Upper lobe of left lung (tissue), 6 donors: ENCODE data around the gene SMIM29. TPM values are rescaled to one million over a fixed set of nuclear protein-coding genes. Genes with fewer than 3 reads are reported as not detected.

Experiments
- ATAC-seq, 2 donors: fragments of 200-7000 bp; cut with Tn5 transposase; one replicate each; pipeline ENCODE4 v1.9.1; 2022; ENCODE audit warnings: mild to moderate bottlenecking in 2 of 2, moderate library complexity in 2 of 2; ENCODE audit not compliant: low FRiP score in 2 of 2
- DNase-seq, 2 donors: peaks; one replicate each; pipeline ENCODE4 v3.0.0-alpha.2; 2019 to 2020
- H3K27ac ChIP-seq, 4 donors: fragments of 200-600 bp; sonication (generic); one replicate each; pipeline ENCODE4 v1.5.1; 2016 to 2019
- H3K27me3 ChIP-seq, 4 donors: fragments of 200-600 bp; sonication (generic); one replicate each; pipeline ENCODE4 v1.5.1; 2017 to 2019
- H3K36me3 ChIP-seq, 4 donors: fragments of 200-600 bp; sonication (generic); one replicate each; pipeline ENCODE4 v1.5.1; 2016 to 2019
- H3K4me1 ChIP-seq, 4 donors: fragments of 200-600 bp; sonication (generic); one replicate each; pipeline ENCODE4 v1.5.1; 2018 to 2019
- H3K4me3 ChIP-seq, 4 donors: fragments of 200-600 bp; sonication (generic); one replicate each; pipeline ENCODE4 v1.5.1; 2017 to 2019; ENCODE audit warnings: mild to moderate bottlenecking in 2 of 4, moderate library complexity in 1 of 4
- H3K9me3 ChIP-seq, 4 donors: fragments of 200-600 bp; sonication (generic); one replicate each; pipeline ENCODE4 v1.5.1; 2018 to 2019
- CTCF ChIP-seq, 6 experiments: fragments of 450-650 bp in 4 of 6; fragments of 200-600 bp in 2 of 6; sonication (generic) in 2 of 6; IDR thresholded peaks; one replicate each; pipeline ENCODE4 v1.5.1; 2016 to 2019; ENCODE audit warnings: antibody characterized with exemption in 6 of 6
- EP300 ChIP-seq, 4 donors: sonication (generic); formaldehyde crosslinking; IDR thresholded peaks; one replicate each; pipeline ENCODE4 v1.5.1; 2017; ENCODE audit warnings: antibody characterized with exemption in 4 of 4, control low read depth in 2 of 4
- POLR2A ChIP-seq, 4 donors: fragments of 450-650 bp; IDR thresholded peaks; one replicate each; pipeline ENCODE4 v1.5.1; 2016 to 2017; ENCODE audit warnings: antibody characterized with exemption in 4 of 4, mild to moderate bottlenecking in 2 of 4
- POLR2AphosphoS5 ChIP-seq, 2 donors: sonication (generic); formaldehyde crosslinking; IDR thresholded peaks; one replicate each; pipeline ENCODE4 v1.5.1; 2017; ENCODE audit warnings: antibody characterized with exemption in 2 of 2
- WGBS, 2 donors: methylation state at CpG; one replicate each; pipeline ENCODE4 v1.1.5; 2017 to 2018; 5-methylcytosine and 5-hydroxymethylcytosine counted together
- total RNA-seq, 6 donors: library from RNA; depleted of rRNA in 4 of 6; stranded (reverse); fragments of >200 nt in 4 of 6; gene quantifications; one replicate each; pipeline versions ENCODE4 v1.1.0 to v1.2.1, GENCODE V29; 2016 to 2021
- donor health status: DM: no; HTN: no; CAD: no; lungs with moderate emphysema.
- donor health status: DM: no; HTN: yes; CAD: no; lungs with severe emphysema.

The SMIM29 gene
- total RNA-seq = 10 to 100 TPM; 12.6 to 42.2 (median 34.9) TPM

DNA sequence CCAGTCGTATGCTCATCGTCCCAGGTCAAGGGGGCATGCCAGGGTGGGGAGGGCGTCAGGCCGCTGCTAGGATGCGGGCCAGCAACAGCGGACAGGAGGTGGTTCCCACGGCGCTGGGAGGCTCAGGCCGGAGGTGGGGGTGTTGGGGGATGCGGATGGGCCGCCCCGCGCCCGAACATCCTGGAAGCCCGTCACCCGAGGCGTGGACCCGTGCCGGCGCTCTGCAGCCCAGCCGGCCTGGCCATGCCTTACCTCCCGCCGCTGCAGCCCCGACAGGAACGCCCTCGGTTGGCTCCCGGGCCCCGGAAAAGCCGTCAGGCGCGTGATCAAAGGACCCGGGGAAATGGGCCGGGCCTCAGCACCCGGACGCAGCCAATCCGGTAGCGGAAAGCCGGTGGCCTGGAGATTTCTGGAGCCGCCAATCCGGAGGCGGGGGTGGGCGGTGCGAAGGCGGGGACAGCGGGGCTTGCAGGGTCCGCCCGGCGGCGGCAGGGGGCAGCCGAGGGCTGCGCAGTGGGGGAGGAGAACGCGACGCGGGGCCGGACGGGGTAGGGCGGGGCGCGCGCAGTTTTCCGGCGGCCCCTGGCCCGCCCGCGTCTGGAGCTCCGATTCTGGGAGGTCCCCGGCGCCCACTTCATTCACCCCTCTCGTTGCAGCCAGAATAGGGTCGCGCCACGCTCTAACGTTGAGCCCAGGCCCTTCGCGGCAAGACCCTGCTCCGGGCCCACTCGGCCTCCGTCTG is at the start of gene SMIM29:
TSS of gene SMIM29 (minus strand) at position 280 of the 742 bp plus-strand sequence. CDS start 1,215 bp downstream, outside the sequence.
- Histone ChIP-seq H3K27ac (peak within 1 kb of the TSS; percentile 86 to 99 (median 93)), H3K27me3 (no peaks in the 10 kb centered on the region), H3K4me1 (peaks cover 24 to 38% (median 34%) of the 10 kb centered on the region in 4 donors), H3K9me3 (no peaks in the 10 kb centered on the region), H3K4me3 (peak within 1 kb of the TSS; percentile 88 to 96 (median 94)), H3K36me3 (peaks cover 0 to 12% (median 0%) of the 10 kb centered on the region in 4 donors)
- peak; percentile 96 to 98 for ATAC-seq
- peak in 3 of 4 donors; percentile 64 to 90 (median 71) for TF ChIP-seq POLR2A (IDR thresholded peaks at IDR 0.05)
- peak; percentile 91 to 100 (median 98) for TF ChIP-seq CTCF (IDR thresholded peaks at IDR 0.05)
- TF ChIP-seq POLR2AphosphoS5 (IDR thresholded peaks at IDR 0.05) = peak; percentile 81 to 89
- TF ChIP-seq EP300 (IDR thresholded peaks at IDR 0.05) = peak in 1 of 4 donors; percentile 30
- peak; percentile 98 to 100 for DNase-seq
- 0% methylated on average over 7 to 45 of the region's 79 CpGs for WGBS, 2 donors

DNA sequence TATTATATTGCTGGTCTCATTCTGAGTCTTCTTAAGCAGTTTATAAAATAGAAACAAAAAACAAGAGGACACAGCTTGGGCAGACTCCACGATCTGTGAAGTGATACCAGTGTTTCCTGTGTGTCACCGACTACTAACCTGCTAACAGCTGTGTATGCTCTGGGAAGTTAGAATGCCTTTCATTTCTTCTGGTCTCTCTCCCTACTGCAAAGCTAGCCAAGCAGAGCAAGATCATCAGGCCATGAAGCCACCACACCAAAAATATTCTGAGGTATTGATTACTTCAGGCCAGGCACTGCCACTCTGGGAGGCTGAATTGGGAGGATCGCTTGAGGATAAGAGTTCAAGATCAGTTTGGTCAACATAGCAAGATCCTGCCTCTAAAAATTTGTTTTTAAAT is 46.9 kb upstream of the SMIM29 start:
- ATAC-seq (no peak), DNase-seq (no peak)
- 53% methylated on average over 3 of the region's 3 CpGs for WGBS, 2 donors
- no peak overlapping the region for H3K27ac ChIP-seq
- H3K4me3 ChIP-seq = no peak overlapping the region
- H3K36me3 ChIP-seq = peaks cover 0 to 30% (median 17%) of the 10 kb centered on the region in 4 donors
- H3K9me3 ChIP-seq = no peaks in the 10 kb centered on the region
- H3K27me3 ChIP-seq = no peaks in the 10 kb centered on the region
- TF ChIP-seq CTCF (IDR thresholded peaks at IDR 0.05) (no peak), POLR2A (IDR thresholded peaks at IDR 0.05) (no peak), EP300 (IDR thresholded peaks at IDR 0.05) (no peak), POLR2AphosphoS5 (IDR thresholded peaks at IDR 0.05) (no peak)
- peaks cover 0 to 4% (median 1%) of the 10 kb centered on the region in 4 donors for H3K4me1 ChIP-seq

DNA sequence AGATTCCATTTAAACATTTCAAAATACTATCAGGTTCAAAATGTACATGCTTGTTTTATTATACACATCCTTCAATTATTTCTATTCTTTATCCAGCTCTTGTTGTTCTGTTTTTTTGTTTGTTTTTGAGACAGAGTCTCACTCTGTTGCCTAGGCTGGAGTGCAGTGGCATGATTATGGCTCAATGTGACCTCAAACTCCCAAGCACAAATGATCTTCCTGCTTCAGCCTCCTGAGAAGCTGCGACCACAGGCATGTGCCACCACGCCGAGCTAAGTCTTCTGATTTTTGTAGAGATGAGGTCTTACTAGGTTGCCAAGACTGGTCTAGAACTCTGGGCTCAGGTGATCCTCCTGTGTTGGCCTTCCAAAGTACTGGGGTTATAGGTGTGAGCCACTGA is 44.1 kb upstream of the SMIM29 start:
- H3K36me3 ChIP-seq = peaks cover 0 to 30% (median 17%) of the 10 kb centered on the region in 4 donors
- 95 to 100% methylated on average over 3 of the region's 3 CpGs for WGBS, 2 donors
- no peak overlapping the region for H3K27ac ChIP-seq
- H3K9me3 ChIP-seq = no peaks in the 10 kb centered on the region
- TF ChIP-seq POLR2AphosphoS5 (IDR thresholded peaks at IDR 0.05) (no peak), CTCF (IDR thresholded peaks at IDR 0.05) (no peak), EP300 (IDR thresholded peaks at IDR 0.05) (no peak), POLR2A (IDR thresholded peaks at IDR 0.05) (no peak)
- peaks cover 8 to 18% (median 9%) of the 10 kb centered on the region in 4 donors for H3K4me1 ChIP-seq
- H3K27me3 ChIP-seq = no peaks in the 10 kb centered on the region
- ATAC-seq = no peak
- H3K4me3 ChIP-seq = no peak overlapping the region
- no peak for DNase-seq

GRCh38 chr6:34289137-34289536 is 40.3 kb upstream of the SMIM29 start:
- no peak for ATAC-seq
- H3K36me3 ChIP-seq = peaks cover 0 to 37% (median 16%) of the 10 kb centered on the region in 4 donors
- H3K27me3 ChIP-seq = no peaks in the 10 kb centered on the region
- no peak for DNase-seq
- H3K9me3 ChIP-seq = no peaks in the 10 kb centered on the region
- TF ChIP-seq EP300 (IDR thresholded peaks at IDR 0.05) (no peak), POLR2A (IDR thresholded peaks at IDR 0.05) (no peak), POLR2AphosphoS5 (IDR thresholded peaks at IDR 0.05) (no peak), CTCF (IDR thresholded peaks at IDR 0.05) (no peak)
- H3K4me1 ChIP-seq = peaks cover 17 to 30% (median 28%) of the 10 kb centered on the region in 4 donors
- H3K27ac ChIP-seq = peak overlapping the region in 1 of 4 donors; percentile 48
- 93 to 98% methylated on average over 11 of the region's 11 CpGs for WGBS, 2 donors
- no peak overlapping the region for H3K4me3 ChIP-seq
